Amniotic stem cell (primary cell): ENCODE data around the gene EXOC1L.

Experiments used
- DNase-seq: peaks from one replicate; lab custom pipeline; 2025; lab: John Stamatoyannopoulos, UW

The EXOC1L gene

GRCh38 chr4:55884093-55884850 lies 64.7 kb downstream of the EXOC1L start:
- no peak for DNase-seq

- DNase-seq, result no peak
Measured at GRCh38 chr4:55884851-55885219, 65.2 kb downstream of the EXOC1L start.
